Activated T-cell treated with anti-CD3 and anti-CD28 coated beads, Interleukin-2, amount 50 U/mL, for 1 hour (primary cell): ENCODE results near the gene DYNC2I2.
"Not testable (repeated sequence)": the region's sequence is repeated elsewhere in the genome, so short reads cannot be mapped to it uniquely, and the experiment has no call there.

Experiments used
- DNase-seq: peaks from one replicate; pipeline ENCODE4 v3.0.0-alpha.2; 2020

The DYNC2I2 gene

DNA sequence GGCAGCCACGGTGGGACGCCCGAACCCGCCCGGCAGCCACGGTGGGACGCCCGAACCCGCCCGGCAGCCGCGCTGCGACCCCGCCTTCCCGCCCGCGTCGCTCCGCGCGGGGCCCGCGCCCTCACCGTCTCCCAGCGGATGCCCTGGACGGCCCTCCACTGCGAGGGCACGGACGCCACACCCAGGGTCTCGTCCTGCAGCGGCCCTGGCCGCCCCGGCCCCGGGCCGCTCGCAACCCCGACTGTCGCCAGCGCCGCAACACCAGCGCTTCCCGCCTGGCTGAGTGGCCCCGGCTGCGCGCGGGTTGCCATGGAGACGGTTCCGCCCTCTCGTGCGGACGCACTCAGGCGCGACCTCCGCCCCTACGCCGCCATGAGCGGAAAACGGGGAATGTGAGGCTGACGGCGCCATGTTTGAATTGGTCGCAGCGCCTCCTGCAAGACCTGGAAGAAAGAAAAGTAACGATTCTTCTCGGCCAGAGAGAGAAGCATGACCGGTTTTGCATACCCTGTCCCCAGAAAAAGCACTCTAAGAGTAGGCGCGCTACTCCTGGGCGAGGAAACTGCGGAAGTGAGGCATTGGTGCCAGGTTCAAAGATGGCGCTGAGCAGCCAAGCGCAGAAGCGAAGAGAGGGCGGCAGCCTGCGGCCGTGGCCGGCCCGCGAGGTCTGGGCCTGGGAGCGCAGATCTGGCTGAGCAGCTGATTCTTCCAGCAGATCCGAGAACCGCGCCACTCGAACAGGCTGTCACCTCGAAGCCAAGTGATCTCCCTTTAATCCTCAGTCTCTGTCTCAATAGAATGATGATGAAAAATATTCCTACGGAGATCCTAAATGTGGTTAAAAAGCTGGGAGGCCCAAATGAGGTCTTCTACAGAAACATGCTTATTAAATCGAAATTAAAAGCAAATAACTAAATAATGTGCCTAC, at the start of gene DYNC2I2:
Gene DYNC2I2 (minus strand): TSS at position 432 of the 928 bp plus-strand sequence. CDS start 121 bp downstream, at position 311.
- DNase-seq: peak; percentile 97

DNA sequence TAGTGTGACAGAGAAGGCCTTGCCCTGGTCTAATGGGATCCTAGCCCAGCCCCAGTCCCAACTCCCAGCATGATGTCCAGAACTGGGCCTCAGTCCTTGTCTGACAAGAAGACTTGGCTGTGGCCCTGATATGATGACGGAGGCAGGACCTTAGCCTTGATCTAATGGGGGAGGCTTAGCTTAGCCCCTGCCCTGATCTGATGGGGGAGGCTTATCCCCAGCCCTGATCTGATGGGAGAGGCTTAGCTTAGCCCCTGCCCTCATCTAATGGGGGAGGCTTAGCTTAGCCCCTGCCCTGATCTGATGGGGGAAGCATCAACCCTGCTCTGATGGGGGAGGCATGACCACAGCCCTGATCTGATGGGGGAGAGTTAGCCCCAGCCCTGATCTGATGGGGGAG, 49.4 kb upstream of the DYNC2I2 start:
- no peak for DNase-seq

DNA sequence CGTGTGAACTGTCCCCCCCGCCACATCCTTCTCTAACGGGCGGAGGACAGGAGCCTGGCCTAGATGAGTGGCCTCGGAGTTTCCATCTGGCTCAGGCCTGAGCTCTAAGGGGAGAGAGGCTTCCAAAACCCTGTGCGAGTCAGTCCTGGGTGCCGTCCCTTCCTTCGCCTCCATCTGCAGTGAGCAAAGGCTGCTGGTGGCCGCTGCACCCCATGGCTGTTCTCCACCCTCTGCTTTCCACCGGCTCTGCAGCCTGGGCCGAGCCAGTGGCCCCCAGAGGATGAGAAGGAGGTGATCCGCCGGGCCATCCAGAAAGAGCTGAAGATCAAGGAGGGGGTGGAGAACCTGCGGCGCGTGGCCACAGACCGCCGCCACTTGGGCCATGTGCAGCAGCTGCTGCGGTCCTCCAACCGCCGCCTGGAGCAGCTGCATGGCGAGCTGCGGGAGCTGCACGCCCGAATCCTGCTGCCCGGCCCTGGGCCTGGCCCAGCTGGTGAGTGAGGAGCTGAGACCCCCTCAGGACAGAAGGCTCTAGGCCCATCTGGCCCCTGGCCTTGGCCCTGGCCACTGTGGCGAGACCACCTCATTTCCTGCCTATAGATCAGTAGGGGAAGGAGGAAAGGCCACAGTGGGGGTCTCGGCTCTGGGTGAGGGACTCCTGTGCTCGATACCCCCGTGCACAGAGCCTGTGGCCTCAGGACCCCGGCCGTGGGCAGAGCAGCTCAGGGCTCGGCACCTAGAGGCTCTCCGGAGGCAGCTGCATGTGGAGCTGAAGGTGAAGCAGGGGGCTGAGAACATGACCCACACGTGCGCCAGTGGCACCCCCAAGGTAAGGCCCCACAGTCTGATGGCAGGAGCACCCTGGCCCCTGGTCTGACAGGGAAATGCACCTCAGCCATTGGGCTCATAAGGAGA, 48.7 kb upstream of the DYNC2I2 start:
- DNase-seq: no peak

DNA sequence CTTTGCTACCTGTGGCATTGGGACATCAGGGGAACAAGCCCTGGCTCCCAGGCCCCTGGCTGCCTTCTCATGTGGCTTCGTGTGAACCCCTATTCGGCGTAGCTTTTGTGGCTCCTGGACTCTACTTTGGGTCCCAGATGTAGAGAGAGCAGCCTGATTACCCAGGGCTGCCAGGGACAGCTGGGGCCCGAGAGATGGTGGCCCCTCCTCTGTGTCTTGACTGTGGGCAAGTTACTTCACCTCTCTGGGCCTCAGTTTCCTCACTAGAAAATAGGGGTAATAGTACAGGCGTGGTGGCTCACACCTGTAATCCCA, 47.7 kb upstream of the DYNC2I2 start:
- DNase-seq: no peak

DNA sequence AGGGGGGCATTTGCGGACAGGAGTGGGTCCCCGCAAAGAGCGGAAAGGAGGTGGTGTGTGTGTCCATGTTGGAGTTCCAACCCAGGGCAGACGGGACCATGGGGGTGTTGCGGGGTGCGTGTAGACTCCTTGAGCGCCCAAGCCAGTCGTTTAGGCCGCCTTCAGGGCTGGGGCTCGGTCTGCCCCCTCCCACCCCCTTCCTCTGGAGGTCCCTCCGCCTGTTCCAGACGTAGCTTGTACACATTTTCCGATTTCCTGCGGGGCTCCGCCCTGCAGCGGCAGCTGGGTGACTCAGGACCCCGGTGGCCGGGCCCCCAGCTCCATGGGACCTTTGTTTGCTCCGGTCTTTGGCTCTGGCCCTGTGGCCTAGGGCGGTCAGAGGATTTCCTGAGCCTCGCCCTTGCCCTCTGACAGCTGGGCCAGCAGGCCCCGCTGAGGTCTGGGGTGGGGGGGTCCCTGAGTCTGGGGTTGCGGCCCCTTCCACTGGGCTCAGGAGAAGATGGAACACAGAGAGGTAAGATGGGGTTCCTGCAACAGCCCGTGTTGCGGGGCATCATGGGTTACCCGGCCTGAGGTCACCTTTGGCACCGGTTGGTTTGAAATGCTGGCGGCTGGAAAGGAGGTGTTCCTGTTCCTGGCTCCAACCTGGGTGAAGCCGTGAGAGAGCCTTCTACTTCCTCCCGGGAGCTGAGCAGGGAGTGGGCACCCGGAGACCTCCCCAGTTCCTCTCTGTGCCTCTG, 47.1 kb upstream of the DYNC2I2 start:
- no peak for DNase-seq

DNA sequence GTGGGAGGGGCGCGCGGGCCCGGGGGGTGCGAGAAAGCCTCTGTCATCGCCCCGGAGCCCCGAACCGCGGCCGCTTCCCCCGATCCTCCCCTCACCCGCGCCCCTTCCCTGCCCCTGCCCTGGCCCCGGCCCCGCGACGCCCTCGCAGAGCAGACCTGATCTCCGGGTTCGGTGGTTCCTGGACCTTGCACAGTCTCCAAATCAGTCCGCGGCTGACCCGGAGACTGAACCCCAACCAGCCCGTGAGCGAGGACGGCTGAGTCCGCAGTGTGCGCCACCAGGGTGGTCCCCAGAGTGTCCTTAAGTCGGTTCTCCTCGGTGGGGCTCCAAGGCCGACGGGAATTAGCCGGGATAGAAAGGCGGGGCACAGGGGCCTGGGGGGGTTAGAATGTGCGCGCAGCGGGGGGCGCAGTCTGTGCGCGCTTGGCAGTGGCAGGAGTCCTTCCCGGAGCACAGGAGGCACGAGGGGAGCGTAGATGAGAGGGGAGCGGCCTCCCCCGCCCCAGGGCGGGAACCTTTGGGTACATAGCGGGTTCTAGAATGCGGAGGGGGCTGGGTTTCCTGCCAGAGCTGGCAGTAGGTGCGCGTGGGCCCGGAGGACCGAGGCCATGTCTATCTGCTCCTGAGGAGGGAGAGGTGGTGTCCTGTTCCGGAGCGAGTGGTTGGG, 46.4 kb upstream of the DYNC2I2 start:
- DNase-seq: no peak

DNA sequence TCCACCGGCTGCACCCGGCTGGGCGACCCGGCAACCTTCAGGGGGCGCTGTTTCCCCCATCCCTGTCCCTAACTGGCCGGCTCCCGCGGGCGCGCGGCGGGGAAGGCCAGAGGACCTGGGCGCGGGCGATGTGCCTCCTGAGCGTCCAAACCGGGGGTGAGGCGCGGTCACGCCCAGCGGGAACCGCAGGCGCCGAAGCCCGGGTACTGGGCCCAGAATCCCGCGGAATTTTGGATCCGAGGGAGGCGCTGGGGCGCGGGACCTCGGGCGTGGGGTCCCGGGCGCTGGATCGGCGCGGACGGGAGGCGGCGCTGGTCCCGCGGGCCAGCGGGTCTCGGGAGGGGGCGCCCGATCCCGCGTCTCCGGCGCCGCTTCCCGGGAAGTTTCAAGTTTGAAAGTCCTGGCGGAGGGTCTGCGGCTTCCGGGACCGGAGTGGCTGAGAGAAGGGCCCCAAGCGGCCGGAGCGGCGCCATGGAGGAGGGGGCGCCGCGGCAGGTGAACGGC, 45.9 kb upstream of the DYNC2I2 start, which contains the start of gene PKN3:
Gene PKN3 (plus strand): TSS at position 59 of the 504 bp plus-strand sequence. CDS start 413 bp downstream, at position 472.
- DNase-seq: peak; percentile 89

DNA sequence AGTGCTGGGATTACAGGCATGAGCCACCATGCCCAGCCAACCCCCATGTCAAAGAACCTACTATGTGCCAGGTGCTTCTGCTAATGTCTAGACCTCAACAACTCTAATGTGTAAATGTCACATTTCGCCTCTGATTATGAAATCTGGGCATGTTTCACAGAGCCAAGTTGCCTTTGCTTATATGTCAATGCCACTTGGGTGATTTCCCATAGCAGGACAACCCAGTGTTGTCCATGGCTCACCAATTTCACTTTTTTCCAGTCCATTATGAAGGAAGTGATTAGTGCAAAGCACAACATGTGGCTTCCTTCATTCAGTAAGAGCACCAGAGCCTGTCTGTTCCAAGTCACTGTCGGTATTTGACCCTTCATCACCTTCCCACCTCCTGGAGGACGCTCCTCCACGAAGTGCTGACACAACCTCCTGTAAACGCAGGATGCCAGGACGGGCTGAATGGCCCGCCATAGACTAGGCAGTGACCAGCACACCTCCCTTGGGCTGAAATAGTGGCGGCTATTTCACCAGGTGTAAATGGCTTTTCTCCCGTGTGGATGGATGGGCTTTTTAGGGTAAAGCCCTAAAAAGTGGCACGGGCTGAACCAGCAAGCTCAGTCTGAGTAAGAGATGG, 44.7 kb upstream of the DYNC2I2 start:
- DNase-seq: no peak

DNA sequence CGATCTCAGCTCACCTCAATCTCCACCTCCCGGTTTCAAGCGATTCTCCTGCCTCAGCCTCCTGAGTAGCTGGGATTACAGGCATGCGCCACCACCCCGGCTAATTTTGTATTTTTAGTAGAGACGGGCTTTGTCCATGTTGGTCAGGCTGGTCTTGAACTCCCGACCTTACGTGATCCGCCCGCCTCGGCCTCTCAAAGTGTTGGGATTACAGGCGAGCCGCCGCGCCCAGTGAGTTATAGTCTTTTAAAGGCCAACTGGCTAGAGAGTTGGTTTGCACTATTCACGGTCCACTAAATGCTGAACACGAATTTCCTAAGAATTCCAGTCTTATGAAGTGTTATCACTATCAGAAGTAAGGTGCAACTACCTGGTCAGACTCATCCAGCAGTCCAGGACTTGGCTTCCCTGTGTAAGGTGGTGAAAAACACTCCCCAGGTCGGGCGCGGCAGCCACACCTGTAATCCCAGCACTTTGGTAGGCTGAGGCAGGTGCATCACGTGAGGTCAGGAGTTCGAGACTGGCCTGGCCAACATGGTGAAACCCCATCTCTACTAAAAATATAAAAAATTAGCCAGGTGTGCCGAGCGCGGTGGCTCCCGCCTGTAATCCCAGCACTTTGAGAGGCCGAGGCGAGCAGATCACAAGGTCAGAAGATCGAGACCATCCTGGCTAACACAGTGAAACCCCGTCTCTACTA, 42.6 kb upstream of the DYNC2I2 start:
- not testable (repeated sequence) for DNase-seq

DNA sequence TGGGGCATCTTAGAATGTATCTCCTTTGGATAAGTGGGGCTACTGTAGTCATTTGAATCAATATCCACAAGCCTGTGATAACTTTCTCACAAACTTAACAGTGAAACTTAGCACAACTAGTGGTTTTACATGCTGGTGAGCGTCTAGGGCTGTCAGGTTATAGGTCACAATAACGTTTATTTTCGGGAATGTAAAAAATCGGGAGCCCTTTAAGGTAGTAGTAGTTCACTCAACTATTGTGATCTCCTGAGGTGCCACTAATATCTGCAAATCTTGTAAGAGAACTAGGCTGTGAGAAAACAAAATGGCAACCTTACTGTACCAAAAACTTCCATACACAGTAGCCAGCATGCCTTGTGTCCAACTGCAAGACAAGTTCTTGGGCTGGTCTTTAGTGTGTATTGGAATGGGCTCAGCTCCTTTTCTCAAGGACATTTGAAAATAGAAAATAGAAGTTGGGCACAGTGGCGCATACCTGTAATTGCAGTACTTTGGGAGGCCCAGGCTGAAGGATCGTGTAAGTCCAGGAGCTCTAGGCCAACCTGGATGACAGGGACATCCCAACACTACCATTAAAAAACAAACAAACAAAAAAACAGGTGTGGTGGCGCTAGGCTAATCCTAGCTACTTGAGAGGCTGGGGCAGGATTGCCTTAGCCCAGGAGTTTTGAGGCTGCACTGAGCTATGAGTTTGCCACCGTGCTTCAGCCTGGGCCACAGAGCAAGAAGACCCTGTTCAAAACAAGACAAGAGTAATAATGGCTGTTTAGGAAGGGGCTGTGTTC, 40.5 kb upstream of the DYNC2I2 start:
- no peak for DNase-seq

DNA sequence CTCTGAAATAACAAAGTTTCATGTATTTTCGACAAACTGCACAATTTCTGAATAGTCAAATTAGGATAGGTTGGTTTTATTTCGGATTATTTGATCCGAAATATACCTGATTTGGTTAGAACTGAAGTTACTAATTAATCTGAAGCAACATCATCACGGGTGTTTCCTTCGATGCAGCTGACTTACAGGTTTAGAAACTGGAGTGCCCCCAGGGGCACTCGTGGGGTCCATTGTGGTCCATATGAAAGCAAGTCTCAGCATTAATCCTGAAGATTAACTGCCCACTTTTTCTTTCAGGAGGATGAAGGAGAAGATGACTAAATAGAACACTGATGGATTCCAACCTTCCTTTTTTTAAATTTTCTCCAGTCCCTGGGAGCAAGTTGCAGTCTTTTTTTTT, 37.7 kb upstream of the DYNC2I2 start:
- DNase-seq: no peak

DNA sequence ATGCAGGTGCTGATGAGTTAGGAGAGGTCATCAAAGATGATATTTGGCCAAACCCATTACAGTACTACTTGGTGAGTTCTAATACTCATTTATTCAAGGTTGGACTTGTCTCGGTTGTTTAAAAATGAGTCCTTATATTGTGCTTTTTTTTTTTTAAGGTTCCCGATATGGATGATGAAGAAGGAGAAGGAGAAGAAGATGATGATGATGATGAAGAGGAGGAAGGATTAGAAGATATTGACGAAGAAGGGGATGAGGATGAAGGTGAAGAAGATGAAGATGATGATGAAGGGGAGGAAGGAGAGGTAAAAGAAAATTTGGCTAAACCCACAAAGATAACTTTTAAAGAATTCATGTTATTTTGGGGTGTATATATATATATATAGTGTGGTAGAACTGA, 37.1 kb upstream of the DYNC2I2 start:
- DNase-seq: not testable (repeated sequence)

DNA sequence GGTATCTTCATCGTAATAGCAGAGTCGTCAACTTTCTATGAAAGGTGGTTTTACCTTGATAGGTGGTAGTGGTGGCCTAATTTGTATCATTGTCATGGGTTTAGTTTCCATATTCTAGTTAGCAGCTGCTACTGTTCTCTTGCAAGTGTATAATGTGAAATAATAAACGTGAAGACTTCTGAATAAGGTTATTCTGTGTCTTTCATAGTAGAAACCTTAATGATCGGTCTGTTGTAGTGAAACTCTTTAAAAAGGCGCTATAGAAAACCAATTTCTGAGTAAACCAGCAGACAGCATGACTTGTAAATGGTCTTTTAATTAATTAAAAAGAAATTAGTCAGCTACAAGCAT, 34.0 kb upstream of the DYNC2I2 start:
- no peak for DNase-seq

DNA sequence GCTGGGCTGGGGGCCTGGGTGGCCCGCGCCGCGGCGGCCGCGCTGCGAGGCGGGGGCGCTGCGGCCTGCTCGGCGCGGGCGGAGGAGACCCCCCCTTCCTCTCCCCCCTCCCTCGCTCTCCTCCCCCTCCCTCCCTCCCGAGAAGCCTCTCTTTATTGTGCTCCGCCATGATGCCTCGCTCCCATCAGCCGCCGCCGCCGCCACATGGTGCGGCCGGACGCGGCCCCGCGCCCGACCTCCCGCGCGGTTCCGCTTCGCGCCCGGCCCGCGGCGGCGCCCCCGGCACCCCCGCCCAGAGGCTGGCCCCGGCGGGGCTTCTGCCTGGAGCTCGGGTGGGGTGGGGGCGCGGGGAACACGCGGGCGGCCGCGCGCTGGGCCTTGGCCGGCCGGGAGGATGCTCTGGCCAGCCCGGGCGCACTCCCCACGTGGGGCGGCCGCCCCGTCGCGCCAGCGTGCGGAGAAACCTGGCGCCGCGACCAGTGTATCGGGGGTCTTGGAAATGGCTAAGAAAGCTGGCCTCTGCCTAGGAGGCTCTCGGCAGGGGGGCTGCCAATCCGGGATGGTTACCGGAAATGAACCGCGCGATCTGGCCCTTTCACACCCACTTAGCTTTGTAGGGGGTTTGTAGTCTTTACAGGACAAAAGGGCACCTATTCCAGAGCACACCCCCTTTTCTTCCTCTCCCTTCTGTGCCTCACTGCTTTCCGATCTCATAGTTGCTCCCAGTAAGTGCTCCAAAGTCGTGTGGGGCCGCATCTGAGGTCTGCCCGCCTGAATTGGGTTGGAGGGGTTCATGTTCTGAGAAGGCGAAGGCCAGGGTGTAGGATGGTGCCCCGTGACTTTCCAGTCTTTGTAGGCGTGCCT, 33.4 kb upstream of the DYNC2I2 start:
- DNase-seq: peak; percentile 59

DNA sequence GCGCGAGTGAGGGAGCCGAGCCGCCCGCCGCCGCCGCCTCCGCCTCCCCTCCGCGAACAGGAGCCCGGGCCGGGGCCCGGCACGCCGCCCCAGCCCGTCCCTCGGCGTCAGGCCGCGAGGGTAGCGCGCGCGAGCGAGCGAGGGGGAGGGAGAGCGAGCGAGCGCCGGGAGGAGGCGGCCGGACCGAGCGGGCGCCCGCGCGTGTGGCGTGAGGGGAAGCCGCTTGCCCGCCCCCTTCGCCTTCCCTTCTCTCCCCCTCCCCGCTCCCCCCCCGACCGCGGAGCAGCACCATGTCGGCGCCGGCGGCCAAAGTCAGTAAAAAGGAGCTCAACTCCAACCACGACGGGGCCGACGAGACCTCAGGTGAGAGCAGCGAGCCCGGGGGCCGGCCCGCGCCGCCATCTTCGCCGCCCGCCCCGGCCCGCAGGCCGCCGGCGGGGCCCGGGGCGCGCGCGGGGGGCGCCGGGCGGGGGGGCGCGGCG, 32.7 kb upstream of the DYNC2I2 start:
- no peak for DNase-seq

DNA sequence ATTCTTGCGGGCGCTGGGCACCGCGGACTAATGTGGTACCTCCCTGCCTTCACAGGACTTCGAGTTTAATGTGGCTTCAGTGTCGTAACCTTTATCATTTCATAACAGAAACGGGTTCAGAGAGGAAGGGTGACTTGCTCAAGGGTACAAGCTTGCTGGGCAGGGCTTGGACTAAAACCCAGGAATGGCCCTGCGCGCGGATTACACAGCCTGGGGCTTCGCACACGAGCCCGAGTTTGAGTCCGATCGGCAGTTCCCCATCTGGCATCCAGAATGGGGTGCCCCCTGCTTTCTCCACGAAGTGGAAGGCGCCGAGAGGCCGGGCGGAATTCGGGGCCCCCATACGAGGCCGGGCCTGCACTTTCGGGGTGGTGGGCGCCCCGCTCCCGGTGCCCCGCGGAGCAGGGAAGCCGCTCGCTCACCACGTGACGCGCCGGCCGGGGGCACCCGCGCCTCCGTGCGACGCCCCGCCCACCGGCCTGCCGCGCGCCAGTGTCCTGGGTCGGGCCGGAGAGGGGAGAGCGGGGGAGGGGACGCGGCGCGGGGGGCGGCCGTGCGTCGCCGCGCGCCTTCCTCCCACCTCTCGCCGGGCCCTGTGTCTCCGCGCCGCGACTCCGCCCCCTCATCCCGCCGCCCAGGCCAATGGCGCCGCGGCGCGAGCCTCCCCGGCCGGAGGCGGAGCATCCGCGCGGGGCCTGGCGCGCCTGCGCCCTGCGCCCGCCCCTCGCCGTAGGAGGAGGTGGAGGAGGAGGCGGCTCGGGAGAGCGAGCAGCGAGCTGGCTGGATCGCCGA, 32.0 kb upstream of the DYNC2I2 start, which contains the start of gene SET:
Gene SET (plus strand): TSS at position 722 of the 792 bp plus-strand sequence. CDS start 361 bp downstream, outside the sequence.
- peak; percentile 93 for DNase-seq

DNA sequence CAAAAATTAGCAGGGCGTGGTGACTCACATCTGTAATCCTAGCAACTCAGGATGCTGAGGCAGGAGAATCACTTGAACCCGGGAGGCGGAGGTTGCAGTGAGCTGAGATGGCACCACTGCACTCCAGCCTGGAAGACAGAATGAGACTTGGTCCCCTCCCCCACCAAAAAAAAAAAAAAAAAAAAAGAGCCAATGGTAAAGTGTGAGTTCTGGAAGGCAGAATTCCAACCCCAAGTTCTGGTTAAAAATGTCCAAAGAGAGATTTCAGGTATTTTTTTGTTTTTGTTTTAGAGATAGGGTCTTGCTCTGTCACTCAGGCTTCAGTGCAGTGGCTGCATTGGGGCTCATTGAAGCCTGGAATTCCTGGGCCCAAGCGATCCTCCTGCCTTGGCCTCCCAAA, 30.8 kb upstream of the DYNC2I2 start:
- no peak for DNase-seq
